SU-DHL-6 (cell line): ENCODE data around the gene STRN.

ENCODE experiments used
- CTCF ChIP-seq: fragments of 200-600 bp; sonication (generic); IDR thresholded peaks from one replicate; pipeline ENCODE4 v1.5.1; 2017; ENCODE audit warnings: antibody characterized with exemption, mild to moderate bottlenecking, low read length, moderate library complexity; ENCODE audit not compliant: insufficient read depth, poor library complexity, severe bottlenecking
- EZH2phosphoT487 ChIP-seq: fragments of 200-600 bp; sonication (generic), shearing (Covaris generic); conservative IDR thresholded peaks from 2 replicates; pipeline ENCODE4 v1.6.1; 2018; ENCODE audit warnings: mild to moderate bottlenecking, antibody characterized with exemption, low read length, moderate library complexity, mixed read lengths

- no peak for TF ChIP-seq CTCF
- no peak for TF ChIP-seq EZH2phosphoT487
Measured at GRCh38 chr2:36824273-36824672, 142.1 kb downstream of the STRN start.
